Hepatocyte (in vitro differentiated cells): ENCODE results near the gene APC. TPM values are rescaled to one million over a fixed set of nuclear protein-coding genes. Genes with fewer than 3 reads are reported as not detected.

ENCODE experiments used
- DNase-seq: peaks from one replicate; pipeline ENCODE4 v3.0.0-alpha.2; 2016; ENCODE audit warnings: low spot score
- H2AFZ ChIP-seq: fragments of 200-600 bp; sonication (generic); 2 replicates; pipeline ENCODE4 v1.6.0; 2016; ENCODE audit warnings: antibody characterized with exemption, mild to moderate bottlenecking
- H3K27ac ChIP-seq: fragments of 200-600 bp; sonication (generic); 2 replicates; pipeline ENCODE4 v1.5.1; 2016; ENCODE audit warnings: mild to moderate bottlenecking
- H3K27me3 ChIP-seq: fragments of 200-600 bp; sonication (generic); 2 replicates; pipeline ENCODE4 v1.6.1; 2016
- H3K36me3 ChIP-seq: fragments of 200-600 bp; sonication (generic); replicated peaks from 2 replicates; pipeline ENCODE4 v1.5.1; 2016; ENCODE audit warnings: low read depth; ENCODE audit not compliant: insufficient read depth
- H3K4me1 ChIP-seq: fragments of 200-600 bp; sonication (generic); 2 replicates; pipeline ENCODE4 v1.5.1; 2016; ENCODE audit warnings: mild to moderate bottlenecking, moderate library complexity; ENCODE audit not compliant: insufficient read depth
- H3K4me2 ChIP-seq: fragments of 200-600 bp; sonication (generic); 2 replicates; pipeline ENCODE4 v1.6.0; 2016
- H3K4me3 ChIP-seq: fragments of 200-600 bp; sonication (generic); 2 replicates; pipeline ENCODE4 v1.5.1; 2016; ENCODE audit warnings: mild to moderate bottlenecking
- H3K79me2 ChIP-seq: fragments of 200-600 bp; sonication (generic); 2 replicates; pipeline ENCODE4 v1.6.0; 2017; ENCODE audit warnings: mild to moderate bottlenecking
- H3K9me2 ChIP-seq: fragments of 200-600 bp; sonication (generic); replicated peaks from 2 replicates; pipeline ENCODE4 v1.6.0; 2017; ENCODE audit warnings: mild to moderate bottlenecking; ENCODE audit not compliant: insufficient read depth
- H3K9me3 ChIP-seq: fragments of 200-600 bp; sonication (generic); 2 replicates; pipeline ENCODE4 v1.5.1; 2016; ENCODE audit warnings: low read depth, mild to moderate bottlenecking
- H4K20me1 ChIP-seq: fragments of 200-600 bp; sonication (generic); 2 replicates; pipeline ENCODE4 v1.6.0; 2016; ENCODE audit warnings: mild to moderate bottlenecking; ENCODE audit not compliant: insufficient read depth, poor library complexity, severe bottlenecking
- EZH2 ChIP-seq: fragments of 200-600 bp; sonication (generic); IDR thresholded peaks from 2 replicates; pipeline ENCODE4 v1.6.1; 2016; ENCODE audit warnings: antibody characterized with exemption, mild to moderate bottlenecking, borderline replicate concordance
- EZH2phosphoT487 ChIP-seq: fragments of 200-600 bp; sonication (generic); IDR thresholded peaks from one replicate; pipeline ENCODE4 v1.6.1; 2018; ENCODE audit warnings: antibody characterized with exemption, mild to moderate bottlenecking, low read depth, moderate library complexity; ENCODE audit not compliant: unreplicated experiment, severe bottlenecking
- WGBS: methylation state at CpG from one replicate; pipeline ENCODE4 v1.1.6; 2016; ENCODE audit warnings: low lambda C conversion rate; ENCODE audit errors: missing lambda C conversion rate; 5-methylcytosine and 5-hydroxymethylcytosine counted together
- polyA plus RNA-seq: library from polyadenylated mRNA; unstranded; fragments of >200 nt; fragmentation: Nextera tagmentation; extraction: Ambion mirVana; gene quantifications from 2 replicates; pipeline ENCODE4 v1.2.1, GENCODE V29; 2016
- total RNA-seq: library from RNA; depleted of rRNA; stranded (reverse); fragments of >200 nt; gene quantifications from 2 replicates; pipeline ENCODE4 v1.2.3, GENCODE V29; 2014
- TF ChIP-seq, protein P1 (sequence below): fragments of 200-600 bp; sonication (generic); IDR thresholded peaks from 2 replicates; pipeline ENCODE4 v1.5.1; 2016; ENCODE audit warnings: antibody characterized with exemption, mild to moderate bottlenecking; ENCODE audit not compliant: poor library complexity

APC gene
- total and polyA plus RNA-seq, 2 experiments from 2014 or later = 9.1 to 57.0 TPM

- WGBS = 96% methylated on average over 1 of the region's 1 CpG
- no peaks in the 10 kb centered on the region for H3K9me2 ChIP-seq
- H3K4me1 ChIP-seq = no peaks in the 10 kb centered on the region
- TF ChIP-seq EZH2phosphoT487 (no peak), EZH2 (no peak)
- TF ChIP-seq, protein P1, sequence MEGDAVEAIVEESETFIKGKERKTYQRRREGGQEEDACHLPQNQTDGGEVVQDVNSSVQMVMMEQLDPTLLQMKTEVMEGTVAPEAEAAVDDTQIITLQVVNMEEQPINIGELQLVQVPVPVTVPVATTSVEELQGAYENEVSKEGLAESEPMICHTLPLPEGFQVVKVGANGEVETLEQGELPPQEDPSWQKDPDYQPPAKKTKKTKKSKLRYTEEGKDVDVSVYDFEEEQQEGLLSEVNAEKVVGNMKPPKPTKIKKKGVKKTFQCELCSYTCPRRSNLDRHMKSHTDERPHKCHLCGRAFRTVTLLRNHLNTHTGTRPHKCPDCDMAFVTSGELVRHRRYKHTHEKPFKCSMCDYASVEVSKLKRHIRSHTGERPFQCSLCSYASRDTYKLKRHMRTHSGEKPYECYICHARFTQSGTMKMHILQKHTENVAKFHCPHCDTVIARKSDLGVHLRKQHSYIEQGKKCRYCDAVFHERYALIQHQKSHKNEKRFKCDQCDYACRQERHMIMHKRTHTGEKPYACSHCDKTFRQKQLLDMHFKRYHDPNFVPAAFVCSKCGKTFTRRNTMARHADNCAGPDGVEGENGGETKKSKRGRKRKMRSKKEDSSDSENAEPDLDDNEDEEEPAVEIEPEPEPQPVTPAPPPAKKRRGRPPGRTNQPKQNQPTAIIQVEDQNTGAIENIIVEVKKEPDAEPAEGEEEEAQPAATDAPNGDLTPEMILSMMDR = no peak
- no peak for DNase-seq
- no peak overlapping the region for H3K4me3 ChIP-seq
- H3K4me2 ChIP-seq = no peak overlapping the region
- no peaks in the 10 kb centered on the region for H3K36me3 ChIP-seq
- no peaks in the 10 kb centered on the region for H3K79me2 ChIP-seq
- H3K27ac ChIP-seq = no peak overlapping the region
- H3K27me3 ChIP-seq = no peaks in the 10 kb centered on the region
- H2AFZ ChIP-seq = no peak overlapping the region
- no peaks in the 10 kb centered on the region for H4K20me1 ChIP-seq
- H3K9me3 ChIP-seq = no peaks in the 10 kb centered on the region
Measured at GRCh38 chr5:112811023-112811422, 73.3 kb downstream of the APC start.

- Histone ChIP-seq H2AFZ (no peak overlapping the region), H3K9me3 (no peaks in the 10 kb centered on the region), H3K36me3 (no peaks in the 10 kb centered on the region), H3K4me1 (no peaks in the 10 kb centered on the region), H3K79me2 (no peaks in the 10 kb centered on the region), H4K20me1 (no peaks in the 10 kb centered on the region), H3K4me3 (no peak overlapping the region), H3K9me2 (no peaks in the 10 kb centered on the region), H3K4me2 (no peak overlapping the region), H3K27ac (no peak overlapping the region), H3K27me3 (no peaks in the 10 kb centered on the region)
- DNase-seq = no peak
- no peak for TF ChIP-seq EZH2phosphoT487
- TF ChIP-seq, protein P1 = no peak
- WGBS = 100% methylated on average over 1 of the region's 1 CpG
Measured at GRCh38 chr5:112812549-112812948, 74.9 kb downstream of the APC start.

DNA sequence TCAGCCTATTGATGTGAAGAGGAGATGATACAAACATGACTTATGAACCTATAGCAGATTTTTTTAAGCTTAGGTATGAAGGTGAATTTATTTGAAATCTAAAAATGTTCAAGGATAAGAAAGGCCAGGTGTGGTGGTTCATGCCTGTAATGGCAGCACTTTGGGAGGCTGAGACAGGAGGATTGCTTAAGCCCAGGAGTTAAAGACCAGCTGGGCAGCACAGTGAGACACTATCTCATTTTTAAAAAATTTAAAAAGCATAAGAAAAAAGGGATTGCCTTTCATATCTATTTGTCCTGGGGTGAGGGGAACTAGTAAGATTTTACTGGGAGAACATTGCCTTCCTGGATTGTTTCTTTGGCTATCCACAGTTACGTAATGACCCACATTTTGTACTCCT is 82.6 kb downstream of the APC start:
- Histone ChIP-seq H3K4me2 (no peak overlapping the region), H3K36me3 (no peaks in the 10 kb centered on the region), H2AFZ (no peak overlapping the region), H3K9me3 (no peaks in the 10 kb centered on the region), H3K4me3 (no peak overlapping the region), H3K9me2 (no peaks in the 10 kb centered on the region), H3K27me3 (no peaks in the 10 kb centered on the region), H3K79me2 (no peaks in the 10 kb centered on the region), H3K27ac (no peak overlapping the region), H3K4me1 (no peaks in the 10 kb centered on the region), H4K20me1 (no peaks in the 10 kb centered on the region)
- no peak for DNase-seq
- 97% methylated on average over 1 of the region's 1 CpG for WGBS
- TF ChIP-seq, protein P1 = no peak
- TF ChIP-seq EZH2phosphoT487 (no peak), EZH2 (no peak)

GRCh38 chr5:112822456-112822855 is 84.8 kb downstream of the APC start:
- Histone ChIP-seq H3K9me2 (no peaks in the 10 kb centered on the region), H4K20me1 (no peaks in the 10 kb centered on the region), H3K79me2 (no peaks in the 10 kb centered on the region), H3K27me3 (no peaks in the 10 kb centered on the region), H3K4me2 (no peak overlapping the region), H3K4me1 (no peaks in the 10 kb centered on the region), H3K4me3 (no peak overlapping the region), H2AFZ (no peak overlapping the region), H3K27ac (no peak overlapping the region), H3K9me3 (no peaks in the 10 kb centered on the region), H3K36me3 (no peaks in the 10 kb centered on the region)
- 74% methylated on average over 4 of the region's 4 CpGs for WGBS
- DNase-seq = no peak
- TF ChIP-seq EZH2 = no peak
- TF ChIP-seq EZH2phosphoT487 = no peak
- TF ChIP-seq, protein P1 = no peak
